Effector memory CD4-positive, alpha-beta T cell (primary cell): ENCODE data around the gene STAG1.
"Not testable (repeated sequence)": the region's sequence is repeated elsewhere in the genome, so short reads cannot be mapped to it uniquely, and the experiment has no call there.

Source experiments
- DNase-seq, 3 donors: peaks; one replicate each; pipeline ENCODE4 v3.0.0-alpha.2; 2020
- H3K27ac ChIP-seq: 2 replicates; pipeline ENCODE4 v1.7.0; 2013; ENCODE audit warnings: mild to moderate bottlenecking, low read length, moderate library complexity; ENCODE audit not compliant: insufficient read depth, poor library complexity, severe bottlenecking
- H3K27me3 ChIP-seq: replicated peaks from 2 replicates; pipeline ENCODE4 v1.7.0; 2013; ENCODE audit warnings: mild to moderate bottlenecking, low read length; ENCODE audit not compliant: insufficient read depth, control insufficient read depth, poor library complexity, severe bottlenecking
- H3K36me3 ChIP-seq: 2 replicates; pipeline ENCODE4 v1.7.0; 2013; ENCODE audit warnings: mild to moderate bottlenecking, low read length, moderate library complexity; ENCODE audit not compliant: control insufficient read depth, insufficient read depth
- H3K4me1 ChIP-seq: 2 replicates; pipeline ENCODE4 v1.7.0; 2013; ENCODE audit warnings: low read length, mild to moderate bottlenecking; ENCODE audit not compliant: control insufficient read depth, insufficient read depth, poor library complexity, severe bottlenecking
- H3K4me3 ChIP-seq: 2 replicates; pipeline ENCODE4 v1.7.0; 2013; ENCODE audit warnings: low read length, low read depth, mild to moderate bottlenecking; ENCODE audit not compliant: insufficient read depth, poor library complexity, severe bottlenecking
- H3K9me3 ChIP-seq: 2 replicates; pipeline ENCODE4 v1.7.0; 2013; ENCODE audit warnings: mild to moderate bottlenecking, low read length, moderate library complexity; ENCODE audit not compliant: control insufficient read depth

The STAG1 gene

DNA sequence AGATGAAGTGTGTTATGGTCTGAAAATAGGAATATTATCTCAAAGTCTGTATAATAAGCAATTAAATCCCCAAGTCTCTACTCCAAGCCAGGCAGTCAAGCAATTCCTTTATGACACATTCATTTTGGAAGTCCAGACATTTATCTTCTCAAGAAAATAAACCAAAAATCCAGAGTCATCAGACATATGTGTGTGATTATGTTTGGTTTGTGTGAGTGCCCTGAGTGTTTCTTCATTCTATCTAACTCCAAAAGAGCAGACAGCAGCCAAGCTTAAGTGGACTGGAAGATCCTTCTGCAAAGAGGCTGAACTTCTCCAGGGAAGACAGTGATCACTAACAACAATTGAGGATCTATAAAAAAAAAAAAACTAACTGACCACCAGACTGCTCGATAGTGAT, 239.8 kb downstream of the STAG1 start:
- Histone ChIP-seq H3K4me3 (no peak overlapping the region), H3K36me3 (no peaks in the 10 kb centered on the region), H3K9me3 (no peaks in the 10 kb centered on the region), H3K27me3 (no peaks in the 10 kb centered on the region), H3K27ac (no peak overlapping the region), H3K4me1 (no peaks in the 10 kb centered on the region)
- DNase-seq, result no peak

DNA sequence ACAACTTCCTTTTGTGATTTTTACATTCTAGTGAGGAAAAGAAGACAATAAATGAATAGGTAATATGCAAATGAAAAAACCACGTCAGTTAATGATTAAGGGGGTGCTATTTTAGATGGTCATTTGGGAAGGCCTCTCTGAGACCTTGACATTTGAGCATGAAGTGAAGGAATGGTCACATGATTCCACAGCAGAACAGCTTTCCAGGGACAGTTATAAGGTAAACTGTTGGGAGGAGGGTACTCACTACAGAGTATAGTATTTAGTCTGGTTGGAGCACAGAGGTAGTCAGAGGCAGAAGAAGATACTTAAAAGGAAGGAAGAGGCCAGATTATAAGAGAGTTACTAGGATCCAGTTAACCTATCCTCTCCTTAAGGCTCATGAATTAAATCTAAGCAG, 246.5 kb downstream of the STAG1 start:
- Histone ChIP-seq H3K4me3 (no peak overlapping the region), H3K36me3 (no peaks in the 10 kb centered on the region), H3K27ac (no peak overlapping the region), H3K27me3 (no peaks in the 10 kb centered on the region), H3K9me3 (no peaks in the 10 kb centered on the region), H3K4me1 (no peaks in the 10 kb centered on the region)
- DNase-seq, result no peak

DNA sequence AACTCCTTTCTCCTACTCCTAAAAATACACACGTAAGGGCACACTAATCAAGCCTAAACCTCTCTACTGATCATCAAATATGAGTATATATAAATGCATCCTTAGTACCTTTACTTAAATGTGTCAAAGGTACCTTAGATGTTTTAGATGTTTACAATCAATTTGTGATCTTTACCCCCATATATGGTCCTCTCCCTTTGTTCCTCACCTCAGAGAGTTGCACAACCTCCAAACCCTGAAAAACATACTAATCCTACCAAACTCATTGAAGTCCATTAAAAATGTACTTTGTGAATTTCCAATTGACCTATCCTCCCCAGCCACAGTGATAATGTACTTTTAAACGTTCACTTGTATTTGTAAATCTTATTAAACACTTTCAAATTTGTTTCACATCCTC, 249.1 kb downstream of the STAG1 start:
- H3K27ac ChIP-seq, result no peak overlapping the region
- H3K27me3 ChIP-seq, result no peaks in the 10 kb centered on the region
- no peaks in the 10 kb centered on the region for H3K9me3 ChIP-seq
- DNase-seq, result no peak
- H3K4me3 ChIP-seq, result no peak overlapping the region
- H3K36me3 ChIP-seq, result no peaks in the 10 kb centered on the region
- H3K4me1 ChIP-seq, result no peaks in the 10 kb centered on the region

DNA sequence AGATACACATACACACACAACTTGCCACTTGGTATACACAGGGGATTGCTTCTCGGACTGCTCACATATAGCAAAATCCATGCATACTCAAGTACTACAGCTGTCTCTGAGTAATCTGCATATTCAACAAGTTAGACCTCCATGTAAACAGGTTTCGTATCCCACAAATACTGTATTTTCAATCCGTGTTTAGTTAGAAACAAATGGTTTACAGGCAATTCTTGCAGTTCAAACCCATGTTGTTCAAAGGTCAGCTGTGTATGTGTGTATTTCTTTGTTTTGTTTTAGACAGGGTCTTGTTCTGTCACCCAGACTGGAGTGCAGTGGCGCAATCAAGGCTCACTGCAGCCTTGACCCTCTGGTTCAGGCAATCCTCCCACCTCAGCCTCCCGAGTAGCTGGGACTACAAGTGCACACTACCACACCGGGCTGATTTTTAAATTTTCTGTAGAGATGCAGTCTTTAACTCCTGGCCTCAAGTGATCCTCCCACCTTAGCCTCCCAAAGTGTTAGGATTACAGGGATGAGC, 253.2 kb downstream of the STAG1 start:
- H3K27ac ChIP-seq, result no peak overlapping the region
- no peak for DNase-seq

DNA sequence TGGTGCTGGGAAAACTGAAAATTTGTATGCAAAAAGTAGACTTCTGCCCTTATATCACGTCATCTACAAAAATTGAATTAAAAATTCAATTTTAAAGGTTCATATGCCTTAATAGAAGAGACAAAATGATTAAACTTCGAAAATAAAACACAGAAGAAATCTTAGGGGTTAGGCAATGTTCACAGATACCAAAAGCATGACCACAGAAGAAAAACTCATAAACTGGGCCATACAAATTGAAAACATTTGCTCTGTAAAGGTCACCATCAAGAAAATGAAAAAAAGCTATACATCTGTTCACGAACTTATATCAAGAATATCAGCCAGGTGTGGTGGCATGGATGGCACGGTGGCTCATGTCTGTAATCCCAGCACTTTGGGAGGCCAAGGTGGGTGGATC, 257.0 kb downstream of the STAG1 start:
- Histone ChIP-seq H3K36me3 (no peaks in the 10 kb centered on the region), H3K27ac (no peak overlapping the region), H3K27me3 (no peaks in the 10 kb centered on the region), H3K4me3 (no peak overlapping the region), H3K9me3 (peaks cover 4% of the 10 kb centered on the region), H3K4me1 (no peaks in the 10 kb centered on the region)
- no peak for DNase-seq

More for the DNA sequence above, 253.2 kb downstream of the STAG1 start:
- H3K36me3 ChIP-seq, result no peaks in the 10 kb centered on the region
- no peak overlapping the region for H3K4me3 ChIP-seq
- no peaks in the 10 kb centered on the region for H3K4me1 ChIP-seq
- no peaks in the 10 kb centered on the region for H3K27me3 ChIP-seq
- peaks cover 4% of the 10 kb centered on the region for H3K9me3 ChIP-seq

DNA sequence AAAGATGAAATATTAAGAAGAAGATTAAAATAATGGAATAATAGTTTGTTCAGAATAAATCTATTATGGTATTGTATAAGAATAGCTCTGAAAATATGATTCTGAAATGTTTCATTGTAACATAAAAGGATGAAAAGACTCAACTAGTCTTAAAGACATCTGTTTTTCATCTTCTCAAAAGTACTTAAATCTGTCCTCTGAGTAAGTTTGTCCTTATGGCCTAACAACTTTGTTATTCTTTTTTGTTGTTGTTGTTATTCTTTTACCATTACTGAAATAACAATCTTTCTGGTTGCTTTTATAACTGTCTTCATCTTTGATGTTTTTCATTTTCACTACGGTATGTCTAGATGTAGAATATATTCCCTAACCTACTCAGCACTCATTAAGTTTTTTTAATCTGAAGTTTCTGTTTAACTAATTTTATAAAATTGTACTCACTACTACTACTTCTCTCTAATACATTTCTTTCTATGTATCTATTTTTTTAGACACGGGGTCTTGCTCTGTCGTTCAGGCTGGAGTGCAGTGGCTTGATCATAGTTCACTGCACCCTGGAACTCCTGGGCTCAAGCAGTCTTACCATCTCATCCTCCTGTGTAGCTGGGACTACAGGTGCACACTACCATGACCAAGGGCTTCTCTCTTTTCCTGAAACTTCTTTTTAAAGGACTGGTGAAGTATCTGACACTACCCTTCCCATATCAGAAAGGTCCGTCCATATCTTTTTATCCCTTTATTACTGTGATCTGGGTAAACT, 261.4 kb downstream of the STAG1 start:
- H3K27me3 ChIP-seq, result no peaks in the 10 kb centered on the region
- H3K9me3 ChIP-seq, result peaks cover 4% of the 10 kb centered on the region
- H3K4me3 ChIP-seq, result no peak overlapping the region
- H3K4me1 ChIP-seq, result no peaks in the 10 kb centered on the region
- H3K27ac ChIP-seq, result no peak overlapping the region
- peaks cover 2% of the 10 kb centered on the region for H3K36me3 ChIP-seq
- no peak for DNase-seq

DNA sequence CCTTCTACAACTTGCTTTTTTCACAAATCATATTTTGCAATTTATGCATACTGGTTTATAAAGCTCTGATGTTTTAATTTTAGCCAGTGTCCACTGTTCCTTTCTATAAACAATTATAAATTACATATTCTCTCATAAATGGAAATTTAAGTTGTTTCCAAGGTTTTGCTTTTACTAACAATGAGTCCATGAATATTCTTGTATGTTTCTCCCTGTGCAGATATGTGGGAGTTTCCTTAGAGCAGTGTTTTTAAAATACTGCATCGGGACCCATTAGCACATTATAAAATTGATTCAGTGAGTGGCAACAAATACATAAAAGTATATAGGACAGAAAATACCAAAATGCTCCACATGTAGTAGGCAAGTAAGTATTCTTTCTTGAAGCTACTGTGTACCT, 266.4 kb downstream of the STAG1 start:
- no peak for DNase-seq
- Histone ChIP-seq H3K4me3 (no peak overlapping the region), H3K4me1 (no peaks in the 10 kb centered on the region), H3K36me3 (peaks cover 4% of the 10 kb centered on the region), H3K27me3 (no peaks in the 10 kb centered on the region), H3K27ac (no peak overlapping the region), H3K9me3 (no peaks in the 10 kb centered on the region)

DNA sequence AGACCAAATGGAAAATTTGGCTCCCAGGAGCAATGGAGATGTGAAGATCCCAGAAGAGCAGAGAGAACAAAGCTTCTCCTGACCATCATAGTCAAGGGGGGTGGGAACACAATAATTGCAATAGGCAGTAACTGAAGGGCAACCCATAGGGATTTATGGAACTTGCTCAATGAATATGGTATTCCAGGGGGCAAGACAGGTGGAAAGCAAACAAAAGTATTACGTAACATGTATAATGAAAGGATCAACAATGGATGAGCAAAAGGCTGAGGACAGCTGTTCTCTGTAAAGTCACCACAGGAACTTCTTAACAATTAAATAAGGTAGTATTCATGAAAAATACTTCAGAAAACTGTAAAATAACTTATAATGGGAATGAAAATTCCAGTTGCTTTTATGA, 275.9 kb downstream of the STAG1 start:
- Histone ChIP-seq H3K27ac (no peak overlapping the region), H3K4me1 (no peaks in the 10 kb centered on the region), H3K27me3 (no peaks in the 10 kb centered on the region), H3K4me3 (no peak overlapping the region), H3K36me3 (peaks cover 6% of the 10 kb centered on the region), H3K9me3 (no peaks in the 10 kb centered on the region)
- no peak for DNase-seq

DNA sequence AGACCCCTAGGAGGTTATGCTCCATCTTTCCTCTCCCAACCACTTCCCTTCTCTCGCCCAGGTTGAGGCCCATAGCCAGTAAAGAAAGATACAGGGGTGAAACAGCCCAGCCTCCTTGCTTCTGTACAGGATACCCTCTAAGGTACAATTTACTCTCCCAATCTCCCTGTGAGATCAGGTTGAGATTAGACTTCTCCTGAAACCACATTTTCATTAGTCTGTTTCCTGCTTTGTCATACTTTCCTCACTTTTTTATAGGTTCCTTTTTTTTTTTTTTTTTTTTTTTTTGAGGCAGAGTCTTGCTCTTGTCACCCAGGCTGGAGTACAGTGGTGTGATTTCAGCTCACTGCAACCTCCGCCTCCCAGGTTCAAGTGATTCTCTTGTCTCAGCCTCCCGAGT, 277.3 kb downstream of the STAG1 start:
- not testable (repeated sequence) for H3K27ac ChIP-seq, DNase-seq, H3K27me3 ChIP-seq, H3K36me3 ChIP-seq, H3K9me3 ChIP-seq, H3K4me3 ChIP-seq, H3K4me1 ChIP-seq

DNA sequence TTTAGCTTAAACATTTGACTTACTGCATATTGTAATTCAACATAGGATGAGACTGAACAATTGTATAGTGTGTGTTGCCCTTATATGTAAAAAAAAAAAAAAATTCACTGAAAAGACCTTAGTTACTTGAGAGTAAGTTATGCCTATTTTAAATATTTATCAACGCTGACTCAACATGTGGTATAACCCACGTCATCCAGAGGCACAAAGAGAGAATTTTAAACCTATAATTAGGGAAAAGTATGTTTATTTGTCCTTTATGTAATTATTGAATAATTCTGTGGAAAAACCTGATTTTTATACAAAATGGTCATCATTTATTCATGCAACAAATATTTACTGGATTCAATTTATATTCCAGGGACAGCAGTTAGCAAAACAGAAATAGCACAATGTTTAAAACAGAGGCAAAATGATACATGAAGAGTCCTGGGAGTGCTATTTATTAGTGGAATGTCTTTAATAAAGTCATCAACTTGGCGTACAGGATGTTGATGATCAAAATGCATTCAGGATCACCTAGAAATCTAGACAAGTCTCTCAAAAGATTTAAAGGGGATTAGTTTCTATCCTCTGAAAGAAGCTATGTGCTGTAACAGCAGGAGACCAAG, 278.4 kb downstream of the STAG1 start:
- H3K4me1 ChIP-seq, result no peaks in the 10 kb centered on the region
- DNase-seq, result no peak

More for the DNA sequence above, 278.4 kb downstream of the STAG1 start:
- no peaks in the 10 kb centered on the region for H3K27me3 ChIP-seq
- H3K9me3 ChIP-seq, result no peaks in the 10 kb centered on the region
- peaks cover 6% of the 10 kb centered on the region for H3K36me3 ChIP-seq
- H3K4me3 ChIP-seq, result no peak overlapping the region
- no peak overlapping the region for H3K27ac ChIP-seq
